Heart left ventricle (tissue), 13 donors: ENCODE data around the gene RNF144B.

ENCODE experiments used
- CTCF ChIP-seq, 12 donors: fragments of 200-600 bp; sonication (generic) in 4 of 12; IDR thresholded peaks; one replicate each; pipeline versions ENCODE4 v1.5.0 to v1.8.0; 2018 to 2022; ENCODE audit warnings: antibody characterized with exemption in 12 of 12, mild to moderate bottlenecking in 5 of 12
- POLR2A ChIP-seq, 2 donors: fragments of 450-650 bp; IDR thresholded peaks; one replicate each; pipeline ENCODE4 v1.6.1; 2017; ENCODE audit warnings: antibody characterized with exemption in 2 of 2, mild to moderate bottlenecking in 2 of 2, moderate library complexity in 2 of 2
- donor health status: ischemic (EF 13 %, LVEDD 7.1; RV severe dilation, severe dysfunction).
- donor health status: DM: no; HTN: yes; CAD: no.
- donor health status: DM: no; HTN: no; CAD: no.
- donor health status: ischemic (EF 25% LVEDD 6.9; RV normal size, moderate dysfunction).
- donor health status: ischemic (EF 25% LVEDD 5.7; RV mildly dilated, moderate dysfunction).
- donor health status: ischemic (EF 35%, LVEDD 5.7; RV mildly dilated, moderate dysfunction).
- donor health status: nonischemic (EF 11% LVEDD 7.7; RV severe dilation, severe dysfunction).
- donor health status: DM: yes; HTN: yes; CAD: no.
- donor health status: PGD.
- donor health status: ischemic (EF 29% LVEDD 5.4; RV normal size, mild dysfunction).
- donor health status: nonischemic (EF 23%, LVEDD 6.1; RV moderate dilation, normal function).

GRCh38 chr6:18491308-18492045, 104.3 kb downstream of the RNF144B start:
- TF ChIP-seq CTCF (IDR thresholded peaks at IDR 0.05) (no peak), POLR2A (IDR thresholded peaks at IDR 0.05) (no peak)
